ENCODE measurements around the gene EFHD2.

DNA sequence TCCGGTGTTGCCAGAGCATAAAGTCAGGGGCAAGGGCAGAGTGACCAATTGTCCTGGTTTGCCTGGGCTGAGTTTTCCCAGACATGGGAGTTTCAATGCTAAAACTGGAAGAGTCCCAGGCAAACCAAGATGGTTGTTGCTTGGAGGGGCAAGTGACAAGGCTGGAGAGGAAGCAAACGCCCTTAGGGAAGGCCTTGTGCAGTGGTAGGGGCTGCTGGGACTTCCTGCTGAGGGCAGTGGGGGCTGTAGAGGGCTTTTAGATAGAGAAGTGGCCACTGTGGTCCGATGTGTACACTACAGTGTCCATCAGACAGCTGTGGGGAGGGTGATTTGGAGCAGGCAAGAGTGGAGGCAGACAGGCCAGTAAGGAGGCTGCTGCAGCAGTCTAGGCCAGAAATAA lies 39.9 kb downstream of the EFHD2 start:
- TF ChIP-seq EZH2phosphoT487 (IDR thresholded peaks at IDR 0.05; ENCODE audit: insufficient read depth, low read depth) (no peak), EZH2 (IDR thresholded peaks at IDR 0.05; ENCODE audit: insufficient read depth, poor library complexity, severe bottlenecking) (no peak)
